Pancreas (tissue), 10 donors: Measurements from ENCODE around the gene KCND2. TPM values are rescaled to one million over a fixed set of nuclear protein-coding genes. Genes with fewer than 3 reads are reported as not detected.

Experiments
- ATAC-seq, 4 donors: fragments of 200-7000 bp; cut with Tn5 transposase; one replicate each; pipeline versions ENCODE4 v1.8.0 to v1.9.1; 2020; ENCODE audit warnings: mild to moderate bottlenecking in 4 of 4, moderate library complexity in 4 of 4
- DNase-seq, 6 donors: peaks; one replicate each; pipeline ENCODE4 v3.0.0-alpha.2; 2020
- FAIRE-seq: peaks from 2 replicates; lab custom pipeline; 2012; peaks lifted over from hg19 to GRCh38; lab: Jason Lieb, UNC
- H3K27ac ChIP-seq, 4 donors: fragments of 200-600 bp; sonication (generic); 1 replicate in 3 of 4; 2 replicates in 1 of 4; pipeline versions ENCODE4 v1.5.0 to v1.8.0; 2020
- H3K27me3 ChIP-seq, 4 donors: fragments of 200-600 bp; one replicate each; pipeline ENCODE4 v1.8.0; 2021
- H3K36me3 ChIP-seq, 3 donors: fragments of 200-600 bp; sonication (generic) in 1 of 3; one replicate each; pipeline versions ENCODE4 v1.5.0 to v1.8.0; 2020 to 2021
- H3K4me1 ChIP-seq, 3 donors: fragments of 200-600 bp; one replicate each; pipeline ENCODE4 v1.8.0; 2021
- H3K4me3 ChIP-seq, 4 donors: fragments of 200-600 bp; sonication (generic) in 2 of 4; one replicate each; pipeline versions ENCODE4 v1.5.0 to v1.8.0; 2020 to 2021
- H3K9me3 ChIP-seq, 4 donors: fragments of 200-600 bp; one replicate each; pipeline ENCODE4 v1.8.0; 2021
- CTCF ChIP-seq, 4 donors: fragments of 200-600 bp; sonication (generic) in 3 of 4; IDR thresholded peaks; one replicate each; pipeline versions ENCODE4 v1.5.0 to v1.8.0; 2021; ENCODE audit warnings: antibody characterized with exemption in 4 of 4
- WGBS, 2 donors: extraction: QIAGEN DNeasy Blood & Tissue Kit; methylation state at CpG; one replicate each; pipeline ENCODE4 v1.1.7; 2013; 5-methylcytosine and 5-hydroxymethylcytosine counted together
- intact Hi-C, 3 donors: fragments of 100-400 bp; cut with DNase I; formaldehyde crosslinking; loops; one replicate each; pipeline versions ENCODE4 v1.11.1 to v1.14.2; 2022
- polyA plus RNA-seq, 2 donors: library from polyadenylated mRNA; stranded (reverse); fragments of 200-250 nt; gene quantifications; one replicate each; pipeline ENCODE4 v1.2.3, GENCODE V29; 2013
- total RNA-seq, 6 donors: library from RNA; stranded (reverse); fragmentation: NEBNext Ultra II Directional in 4 of 6; extraction: Animal tissue kit (Norgen Biotek cat#: 25700) in 4 of 6; gene quantifications; one replicate each; pipeline versions ENCODE4 v1.2.1 to v1.2.4, GENCODE V29; 2021 to 2023
- donor health status: healthy with polysubstance abuse.
- donor health status: DM: no; HTN: no; CAD: no; lungs with moderate emphysema.
- donor health status: DM: no; HTN: no; CAD: no.
- donor health status: control.
- donor health status: control.
- donor health status: Bipolar disorder and iron deficiency.
- donor health status: DM: yes; HTN: yes; CAD: no.
- donor health status: DM: no; HTN: no; CAD: no.
- donor health status: DM: no; HTN: no; CAD: no.
- donor health status: DM: yes; HTN: yes; CAD: no.

KCND2 gene
- total and polyA plus RNA-seq, 8 donors: 0.11 to 1.2 (median 0.27) TPM

DNA sequence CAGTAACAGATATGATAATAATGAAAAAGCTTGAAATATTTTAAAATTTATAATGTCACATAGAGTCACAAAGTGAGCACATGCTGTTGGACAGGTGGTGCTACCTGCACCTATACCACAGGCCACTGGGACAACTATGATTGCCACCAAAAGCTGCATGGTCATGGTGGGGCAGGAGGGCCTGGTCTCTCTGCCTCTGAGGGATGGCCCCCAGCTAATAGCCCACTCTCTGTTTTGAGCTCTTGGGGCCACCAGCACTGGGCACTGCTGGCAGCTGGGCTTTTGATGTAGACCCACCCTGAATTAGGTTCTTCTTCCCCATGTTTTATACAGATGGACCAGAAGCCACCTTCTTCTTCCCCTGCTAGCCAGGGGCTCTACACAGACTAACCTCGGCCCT lies 265.4 kb downstream of the KCND2 start:
- TF ChIP-seq CTCF (IDR thresholded peaks at IDR 0.05): no peak
- no peaks in the 10 kb centered on the region for H3K36me3 ChIP-seq
- H3K9me3 ChIP-seq: no peaks in the 10 kb centered on the region
- ATAC-seq: no peak
- H3K27me3 ChIP-seq: no peaks in the 10 kb centered on the region
- no peaks in the 10 kb centered on the region for H3K4me1 ChIP-seq
- intact Hi-C loops: no loop called here
- DNase-seq: no peak
- no peak for FAIRE-seq
- H3K4me3 ChIP-seq: no peak overlapping the region
- 59 to 91% methylated on average over 1 of the region's 1 CpG for WGBS, 2 donors
- no peak overlapping the region for H3K27ac ChIP-seq

DNA sequence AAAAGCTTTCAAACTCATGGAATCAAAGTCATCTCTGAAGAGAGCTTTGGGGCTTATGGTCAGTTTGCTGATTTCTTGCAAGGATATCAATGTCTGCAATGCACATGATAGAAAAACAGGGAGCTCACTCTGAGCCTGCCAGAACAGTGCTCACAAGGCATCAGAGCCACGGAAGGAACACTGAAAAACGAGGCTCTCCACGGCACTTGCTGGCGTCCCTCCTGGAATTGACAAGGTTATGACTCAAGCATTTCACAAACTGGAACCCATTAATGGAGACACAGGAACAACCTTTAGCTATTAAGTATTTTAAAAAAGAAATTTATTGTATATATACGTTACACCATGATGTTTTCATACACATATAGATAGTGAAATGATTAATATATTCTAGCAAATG lies 266.3 kb downstream of the KCND2 start:
- no peak for TF ChIP-seq CTCF (IDR thresholded peaks at IDR 0.05)
- Histone ChIP-seq H3K4me1 (no peaks in the 10 kb centered on the region), H3K36me3 (no peaks in the 10 kb centered on the region), H3K4me3 (no peak overlapping the region), H3K27me3 (no peaks in the 10 kb centered on the region), H3K27ac (no peak overlapping the region), H3K9me3 (no peaks in the 10 kb centered on the region)
- DNase-seq: no peak
- FAIRE-seq: no peak
- no peak for ATAC-seq
- 51 to 75% methylated on average over 5 of the region's 5 CpGs for WGBS, 2 donors
- intact Hi-C loops: no loop called here

- H3K36me3 ChIP-seq: no peaks in the 10 kb centered on the region
- H3K4me1 ChIP-seq: no peaks in the 10 kb centered on the region
- 14 to 17% methylated on average over 4 of the region's 4 CpGs for WGBS, 2 donors
- DNase-seq: no peak
- peaks cover 0 to 8% (median 0%) of the 10 kb centered on the region in 4 donors for H3K27me3 ChIP-seq
- H3K4me3 ChIP-seq: no peak overlapping the region
- intact Hi-C loops: no loop called here
- TF ChIP-seq CTCF (IDR thresholded peaks at IDR 0.05): no peak
- H3K9me3 ChIP-seq: no peaks in the 10 kb centered on the region
- no peak for ATAC-seq
- no peak overlapping the region for H3K27ac ChIP-seq
- no peak for FAIRE-seq
Measured at GRCh38 chr7:120547605-120548004, 274.6 kb downstream of the KCND2 start.

DNA sequence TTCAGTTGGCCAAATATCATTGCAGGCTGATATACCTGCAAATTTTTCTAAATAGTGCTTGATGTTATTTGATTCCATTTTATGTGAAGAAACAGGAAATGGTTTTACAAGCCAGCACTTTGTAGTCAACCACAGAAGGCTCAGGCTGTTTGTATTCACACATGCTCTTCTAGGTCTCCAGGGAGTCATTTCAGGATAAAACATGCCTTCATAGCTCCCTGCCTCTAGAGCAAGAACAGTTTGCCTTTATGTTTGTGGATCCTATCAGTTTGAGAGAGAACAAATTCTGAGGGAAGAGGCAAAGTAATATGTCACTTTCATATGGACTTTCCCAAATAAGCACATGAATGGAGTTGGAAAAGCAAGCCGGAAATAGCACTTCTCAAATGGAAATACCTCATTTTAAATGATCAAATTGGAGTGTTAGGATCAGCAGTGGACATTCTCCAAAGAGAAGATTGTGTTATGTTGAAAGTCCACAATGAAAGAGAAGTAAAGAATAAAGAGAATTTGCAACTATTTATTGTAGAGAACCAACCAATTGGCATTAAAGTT lies 277.6 kb downstream of the KCND2 start:
- H3K27me3 ChIP-seq: peaks cover 0 to 8% (median 0%) of the 10 kb centered on the region in 4 donors
- DNase-seq (no peak), FAIRE-seq (no peak), ATAC-seq (no peak)
- H3K4me3 ChIP-seq: no peak overlapping the region
- WGBS, 2 donors: 56 to 67% methylated on average over 1 of the region's 1 CpG
- H3K9me3 ChIP-seq: no peaks in the 10 kb centered on the region
- H3K27ac ChIP-seq: no peak overlapping the region
- H3K4me1 ChIP-seq: no peaks in the 10 kb centered on the region
- H3K36me3 ChIP-seq: no peaks in the 10 kb centered on the region
- intact Hi-C loops: loop anchor here in 1 of 3 donors (10.0 kb wide), 1 partner anchor 1286 kb away; no protein-coding TSS in a partner anchor
- TF ChIP-seq CTCF (IDR thresholded peaks at IDR 0.05): no peak

- no peak for TF ChIP-seq CTCF (IDR thresholded peaks at IDR 0.05)
- Histone ChIP-seq H3K4me1 (no peaks in the 10 kb centered on the region), H3K4me3 (no peak overlapping the region), H3K36me3 (no peaks in the 10 kb centered on the region), H3K27me3 (peaks cover 0 to 8% (median 0%) of the 10 kb centered on the region in 4 donors), H3K9me3 (no peaks in the 10 kb centered on the region), H3K27ac (no peak overlapping the region)
- ATAC-seq (no peak), FAIRE-seq (no peak), DNase-seq (no peak)
- intact Hi-C loops: loop anchor here in 1 of 3 donors (10.0 kb wide), 1 partner anchor 1289 kb away; no protein-coding TSS in a partner anchor
- 0% methylated on average over 1 of the region's 1 CpG for WGBS, 2 donors
Measured at GRCh38 chr7:120553491-120553890, 280.5 kb downstream of the KCND2 start.
